GM23248 (cell line): ENCODE results near the gene OR4F15.

Experiments used
- EZH2 ChIP-seq: fragments of 200-600 bp; sonication (generic); IDR thresholded peaks from 2 replicates; pipeline ENCODE4 v1.6.1; 2018; ENCODE audit warnings: antibody characterized with exemption, mild to moderate bottlenecking; ENCODE audit not compliant: insufficient read depth, poor library complexity, severe bottlenecking
- EZH2phosphoT487 ChIP-seq: fragments of 200-600 bp; sonication (generic); IDR thresholded peaks from 2 replicates; pipeline ENCODE4 v1.6.1; 2018; ENCODE audit warnings: antibody characterized with exemption, moderate library complexity, mild to moderate bottlenecking, low read depth; ENCODE audit not compliant: insufficient read depth

- TF ChIP-seq EZH2 (no peak), EZH2phosphoT487 (no peak)
Measured at GRCh38 chr15:101841656-101842055, 29.7 kb downstream of the OR4F15 start.
